WTC11 (cell line): ENCODE measurements around the gene DHX34. TPM values are rescaled to one million over a fixed set of nuclear protein-coding genes. Genes with fewer than 3 reads are reported as not detected.

Source experiments
- ATAC-seq: fragments of 200-7000 bp; cut with Tn5 transposase; 2 replicates; pipeline ENCODE4 v1.10.0; 2021; ENCODE audit warnings: mild to moderate bottlenecking, moderate library complexity
- CTCF ChIA-PET: fragments of 300-600 bp; sonication (Branson Sonifier 250); formaldehyde crosslinking; loops from one replicate; lab custom pipeline; 2021; ENCODE audit warnings: antibody characterized with exemption; lab: Charles Lee
- POLR2A ChIA-PET: fragments of 350-600 bp; sonication (Branson Sonifier 250); formaldehyde crosslinking; loops from one replicate; lab custom pipeline; 2021; ENCODE audit warnings: antibody characterized with exemption; lab: Charles Lee
- DNase-seq: peaks from one replicate; pipeline ENCODE4 v3.0.0; 2021; ENCODE audit warnings: low spot score
- H3K27ac Mint-ChIP-seq: 2 replicates; pipeline ENCODE4 v1.8.0; 2021; ENCODE audit warnings: mixed read lengths
- H3K27me3 Mint-ChIP-seq: 2 replicates; pipeline ENCODE4 v1.8.0; 2021; ENCODE audit warnings: low read depth, mild to moderate bottlenecking, moderate library complexity, mixed read lengths
- H3K36me3 Mint-ChIP-seq: 2 replicates; pipeline ENCODE4 v1.8.0; 2021; ENCODE audit warnings: mixed read lengths
- H3K4me1 Mint-ChIP-seq: 2 replicates; pipeline ENCODE4 v1.8.0; 2022; ENCODE audit warnings: mixed read lengths
- H3K4me3 Mint-ChIP-seq: 2 replicates; pipeline ENCODE4 v1.8.0; 2021; ENCODE audit warnings: mild to moderate bottlenecking, moderate library complexity, mixed read lengths
- H3K9me3 Mint-ChIP-seq: 2 replicates; pipeline ENCODE4 v1.8.0; 2021; ENCODE audit warnings: mixed read lengths
- ARID4B ChIP-seq: sonication (generic); formaldehyde crosslinking; IDR thresholded peaks from 2 replicates; pipeline ENCODE4 v1.8.0; 2023; ENCODE audit warnings: missing genetic modification reagents, mild to moderate bottlenecking, borderline replicate concordance
- ESRRA ChIP-seq: sonication (generic); formaldehyde crosslinking; IDR thresholded peaks from 2 replicates; pipeline ENCODE4 v1.8.1; 2022; ENCODE audit warnings: mild to moderate bottlenecking, missing genetic modification reagents, borderline replicate concordance
- FOXK1 ChIP-seq: sonication (generic); formaldehyde crosslinking; IDR thresholded peaks from 2 replicates; pipeline ENCODE4 v1.8.0; 2022; ENCODE audit warnings: mild to moderate bottlenecking, moderate library complexity, missing genetic modification reagents
- FOXP4 ChIP-seq: sonication (generic); formaldehyde crosslinking; IDR thresholded peaks from 2 replicates; pipeline ENCODE4 v1.8.0; 2022; ENCODE audit warnings: mild to moderate bottlenecking, missing genetic modification reagents
- GTF2I ChIP-seq: fragments of 250-450 bp; sonication (Bioruptor Pico); conservative IDR thresholded peaks from 2 replicates; pipeline ENCODE4 v1.4.0; 2021; ENCODE audit warnings: mild to moderate bottlenecking
- NFYB ChIP-seq: sonication (generic); formaldehyde crosslinking; conservative IDR thresholded peaks from 2 replicates; pipeline ENCODE4 v1.8.0; 2022; ENCODE audit warnings: low read depth, missing genetic modification reagents
- OVOL2 ChIP-seq: fragments of 250-450 bp; sonication (Bioruptor Pico); IDR thresholded peaks from 2 replicates; pipeline ENCODE4 v1.9.0; 2021; ENCODE audit warnings: mild to moderate bottlenecking, borderline replicate concordance
- TEAD1 ChIP-seq: sonication (generic); formaldehyde crosslinking; IDR thresholded peaks from 2 replicates; pipeline ENCODE4 v1.8.0; 2022; ENCODE audit warnings: mild to moderate bottlenecking, missing genetic modification reagents
- total RNA-seq: library from RNA; stranded (reverse); gene quantifications from 3 replicates; pipeline ENCODE4 v1.2.3, GENCODE V29; 2021
- TF ChIP-seq, protein P1 (sequence below): fragments of 200-600 bp; IDR thresholded peaks from 2 replicates; pipeline ENCODE4 v1.8.0; 2022; ENCODE audit warnings: antibody characterized with exemption
- TF ChIP-seq, protein P2 (sequence below): sonication (generic); formaldehyde crosslinking; IDR thresholded peaks from 2 replicates; pipeline ENCODE4 v1.8.1; 2022; ENCODE audit warnings: mild to moderate bottlenecking, moderate library complexity, missing genetic modification reagents
- TF ChIP-seq, protein P3 (sequence below): sonication (generic); formaldehyde crosslinking; conservative IDR thresholded peaks from 2 replicates; pipeline ENCODE4 v1.8.1; 2023; ENCODE audit warnings: mild to moderate bottlenecking, low read depth, missing genetic modification reagents, moderate library complexity
- TF ChIP-seq, protein P4 (sequence below): sonication (generic); formaldehyde crosslinking; IDR thresholded peaks from 2 replicates; pipeline ENCODE4 v1.8.0; 2022; ENCODE audit warnings: mild to moderate bottlenecking, missing genetic modification reagents
- TF ChIP-seq, protein P5 (sequence below): sonication (generic); formaldehyde crosslinking; IDR thresholded peaks from 2 replicates; pipeline ENCODE4 v1.8.1; 2022; ENCODE audit warnings: missing genetic modification reagents, borderline replicate concordance

The DHX34 gene
- total RNA-seq, 1 experiment from 2014 or later, result 35.6 TPM

DNA sequence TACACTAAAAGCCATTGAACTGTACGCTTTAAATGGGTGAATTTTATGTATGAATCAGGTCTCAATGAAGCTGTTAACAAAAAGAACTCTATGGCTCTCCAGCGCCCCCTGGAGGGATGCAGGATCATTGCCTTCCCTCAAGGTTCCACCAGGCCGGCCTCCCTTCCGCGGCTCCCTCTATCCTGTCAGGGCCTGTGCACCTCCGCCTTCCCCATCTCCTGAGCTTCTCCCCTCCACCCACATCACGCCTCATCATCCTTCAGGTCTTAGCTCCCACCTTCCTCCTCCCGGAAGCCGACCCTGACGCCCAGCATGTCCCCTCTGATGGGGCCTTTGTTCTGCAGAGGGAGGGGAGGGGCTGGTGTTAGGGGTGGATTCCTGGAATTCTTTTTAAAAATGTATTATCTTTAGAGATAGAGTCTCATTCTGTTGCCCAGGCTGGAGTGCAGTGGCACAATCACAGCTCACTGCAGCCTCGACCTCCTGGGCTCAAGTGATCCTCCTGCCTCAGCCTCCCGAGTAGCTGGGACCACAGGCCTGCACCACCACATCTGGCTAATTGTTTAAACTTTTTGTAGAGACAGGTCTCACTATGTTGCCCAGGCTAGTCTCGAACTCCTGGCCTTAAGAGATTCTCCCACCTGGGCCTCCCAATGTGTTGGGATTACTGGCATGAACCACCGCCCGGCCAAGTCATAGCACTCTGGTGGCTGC lies 42.6 kb downstream of the DHX34 start (continued):
- TF ChIP-seq, protein P1, sequence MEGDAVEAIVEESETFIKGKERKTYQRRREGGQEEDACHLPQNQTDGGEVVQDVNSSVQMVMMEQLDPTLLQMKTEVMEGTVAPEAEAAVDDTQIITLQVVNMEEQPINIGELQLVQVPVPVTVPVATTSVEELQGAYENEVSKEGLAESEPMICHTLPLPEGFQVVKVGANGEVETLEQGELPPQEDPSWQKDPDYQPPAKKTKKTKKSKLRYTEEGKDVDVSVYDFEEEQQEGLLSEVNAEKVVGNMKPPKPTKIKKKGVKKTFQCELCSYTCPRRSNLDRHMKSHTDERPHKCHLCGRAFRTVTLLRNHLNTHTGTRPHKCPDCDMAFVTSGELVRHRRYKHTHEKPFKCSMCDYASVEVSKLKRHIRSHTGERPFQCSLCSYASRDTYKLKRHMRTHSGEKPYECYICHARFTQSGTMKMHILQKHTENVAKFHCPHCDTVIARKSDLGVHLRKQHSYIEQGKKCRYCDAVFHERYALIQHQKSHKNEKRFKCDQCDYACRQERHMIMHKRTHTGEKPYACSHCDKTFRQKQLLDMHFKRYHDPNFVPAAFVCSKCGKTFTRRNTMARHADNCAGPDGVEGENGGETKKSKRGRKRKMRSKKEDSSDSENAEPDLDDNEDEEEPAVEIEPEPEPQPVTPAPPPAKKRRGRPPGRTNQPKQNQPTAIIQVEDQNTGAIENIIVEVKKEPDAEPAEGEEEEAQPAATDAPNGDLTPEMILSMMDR, result peak; percentile 92
- TF ChIP-seq TEAD1 (CRISPR knock-in tag) (peak; percentile 75; the same call in 1 of the 2 replicates), FOXK1 (CRISPR knock-in tag) (no peak), NFYB (no peak), ESRRA (CRISPR knock-in tag) (no peak)

GRCh38 chr19:47398707-47399597 lies 49.8 kb downstream of the DHX34 start:
- peak; percentile 77 for ATAC-seq
- Mint-ChIP-seq H3K27ac (peak overlapping the region; percentile 96), H3K4me1 (peaks cover 28% of the 10 kb centered on the region), H3K36me3 (peaks cover 6% of the 10 kb centered on the region), H3K27me3 (peaks cover under 1% of the 10 kb centered on the region; the same call in 1 of the 2 replicates), H3K9me3 (peaks cover 7% of the 10 kb centered on the region), H3K4me3 (peak overlapping the region; percentile 13)
- ChIA-PET CTCF (interaction anchor here (0.7 to 6.0 kb wide), 3 partner anchors 7 to 314 kb away, joined by 3 to 51 read pairs (median 4); no protein-coding TSS in a partner anchor), POLR2A (no interaction called here)
- peak; percentile 33 for DNase-seq
- TF ChIP-seq GTF2I, result no peak
- no peak for TF ChIP-seq ARID4B (CRISPR knock-in tag)
- TF ChIP-seq, protein P2, sequence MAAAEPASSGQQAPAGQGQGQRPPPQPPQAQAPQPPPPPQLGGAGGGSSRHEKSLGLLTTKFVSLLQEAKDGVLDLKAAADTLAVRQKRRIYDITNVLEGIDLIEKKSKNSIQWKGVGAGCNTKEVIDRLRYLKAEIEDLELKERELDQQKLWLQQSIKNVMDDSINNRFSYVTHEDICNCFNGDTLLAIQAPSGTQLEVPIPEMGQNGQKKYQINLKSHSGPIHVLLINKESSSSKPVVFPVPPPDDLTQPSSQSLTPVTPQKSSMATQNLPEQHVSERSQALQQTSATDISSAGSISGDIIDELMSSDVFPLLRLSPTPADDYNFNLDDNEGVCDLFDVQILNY, result no peak
- TF ChIP-seq, protein P3, sequence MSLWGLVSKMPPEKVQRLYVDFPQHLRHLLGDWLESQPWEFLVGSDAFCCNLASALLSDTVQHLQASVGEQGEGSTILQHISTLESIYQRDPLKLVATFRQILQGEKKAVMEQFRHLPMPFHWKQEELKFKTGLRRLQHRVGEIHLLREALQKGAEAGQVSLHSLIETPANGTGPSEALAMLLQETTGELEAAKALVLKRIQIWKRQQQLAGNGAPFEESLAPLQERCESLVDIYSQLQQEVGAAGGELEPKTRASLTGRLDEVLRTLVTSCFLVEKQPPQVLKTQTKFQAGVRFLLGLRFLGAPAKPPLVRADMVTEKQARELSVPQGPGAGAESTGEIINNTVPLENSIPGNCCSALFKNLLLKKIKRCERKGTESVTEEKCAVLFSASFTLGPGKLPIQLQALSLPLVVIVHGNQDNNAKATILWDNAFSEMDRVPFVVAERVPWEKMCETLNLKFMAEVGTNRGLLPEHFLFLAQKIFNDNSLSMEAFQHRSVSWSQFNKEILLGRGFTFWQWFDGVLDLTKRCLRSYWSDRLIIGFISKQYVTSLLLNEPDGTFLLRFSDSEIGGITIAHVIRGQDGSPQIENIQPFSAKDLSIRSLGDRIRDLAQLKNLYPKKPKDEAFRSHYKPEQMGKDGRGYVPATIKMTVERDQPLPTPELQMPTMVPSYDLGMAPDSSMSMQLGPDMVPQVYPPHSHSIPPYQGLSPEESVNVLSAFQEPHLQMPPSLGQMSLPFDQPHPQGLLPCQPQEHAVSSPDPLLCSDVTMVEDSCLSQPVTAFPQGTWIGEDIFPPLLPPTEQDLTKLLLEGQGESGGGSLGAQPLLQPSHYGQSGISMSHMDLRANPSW (CRISPR knock-in tag), result no peak
- TF ChIP-seq, protein P4, sequence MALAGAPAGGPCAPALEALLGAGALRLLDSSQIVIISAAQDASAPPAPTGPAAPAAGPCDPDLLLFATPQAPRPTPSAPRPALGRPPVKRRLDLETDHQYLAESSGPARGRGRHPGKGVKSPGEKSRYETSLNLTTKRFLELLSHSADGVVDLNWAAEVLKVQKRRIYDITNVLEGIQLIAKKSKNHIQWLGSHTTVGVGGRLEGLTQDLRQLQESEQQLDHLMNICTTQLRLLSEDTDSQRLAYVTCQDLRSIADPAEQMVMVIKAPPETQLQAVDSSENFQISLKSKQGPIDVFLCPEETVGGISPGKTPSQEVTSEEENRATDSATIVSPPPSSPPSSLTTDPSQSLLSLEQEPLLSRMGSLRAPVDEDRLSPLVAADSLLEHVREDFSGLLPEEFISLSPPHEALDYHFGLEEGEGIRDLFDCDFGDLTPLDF (CRISPR knock-in tag), result 0 out of 2 replicates have a peak, but pooled peaks have one; percentile 34
- no peak for TF ChIP-seq OVOL2 (CRISPR knock-in tag)
- TF ChIP-seq, protein P5, sequence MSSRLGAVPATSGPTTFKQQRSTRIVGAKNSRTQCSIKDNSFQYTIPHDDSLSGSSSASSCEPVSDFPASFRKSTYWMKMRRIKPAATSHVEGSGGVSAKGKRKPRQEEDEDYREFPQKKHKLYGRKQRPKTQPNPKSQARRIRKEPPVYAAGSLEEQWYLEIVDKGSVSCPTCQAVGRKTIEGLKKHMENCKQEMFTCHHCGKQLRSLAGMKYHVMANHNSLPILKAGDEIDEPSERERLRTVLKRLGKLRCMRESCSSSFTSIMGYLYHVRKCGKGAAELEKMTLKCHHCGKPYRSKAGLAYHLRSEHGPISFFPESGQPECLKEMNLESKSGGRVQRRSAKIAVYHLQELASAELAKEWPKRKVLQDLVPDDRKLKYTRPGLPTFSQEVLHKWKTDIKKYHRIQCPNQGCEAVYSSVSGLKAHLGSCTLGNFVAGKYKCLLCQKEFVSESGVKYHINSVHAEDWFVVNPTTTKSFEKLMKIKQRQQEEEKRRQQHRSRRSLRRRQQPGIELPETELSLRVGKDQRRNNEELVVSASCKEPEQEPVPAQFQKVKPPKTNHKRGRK, result no peak
- TF ChIP-seq FOXP4 (CRISPR knock-in tag), result no peak
